Keratinocyte (primary cell): ENCODE results near the gene ANKK1. TPM values are rescaled to one million over a fixed set of nuclear protein-coding genes. Genes with fewer than 3 reads are reported as not detected.

Experiments used
- DNase-seq: peaks from one replicate; pipeline ENCODE4 v3.0.0-alpha.2; 2011; ENCODE audit warnings: low read depth, missing footprints, low spot score
- FAIRE-seq: peaks from 2 replicates; lab custom pipeline; 2011; peaks lifted over from hg19 to GRCh38; lab: Jason Lieb, UNC
- H2AFZ ChIP-seq: 2 replicates; pipeline ENCODE4 v1.6.0; 2012; ENCODE audit warnings: low read length, control low read depth, inconsistent platforms; ENCODE audit not compliant: control insufficient read depth
- H3K27ac ChIP-seq: 2 replicates; pipeline ENCODE4 v1.5.1; 2011; ENCODE audit warnings: low read length; ENCODE audit not compliant: control insufficient read depth, insufficient read depth
- H3K27me3 ChIP-seq: 3 replicates; pipeline ENCODE4 v1.6.0; 2011; ENCODE audit warnings: low read length; ENCODE audit not compliant: control insufficient read depth, insufficient read depth; ENCODE audit errors: extremely low read depth
- H3K36me3 ChIP-seq, 2 experiments: 2 replicates in 1 of 2; 3 replicates in 1 of 2; pipeline ENCODE4 v1.5.1; 2011; ENCODE audit warnings: low read length in 2 of 2, mild to moderate bottlenecking in 1 of 2; ENCODE audit not compliant: control insufficient read depth in 2 of 2, insufficient read depth in 2 of 2; ENCODE audit errors: extremely low read depth in 1 of 2
- H3K4me1 ChIP-seq: 3 replicates; pipeline ENCODE4 v1.5.1; 2011; ENCODE audit warnings: low read length; ENCODE audit not compliant: control insufficient read depth, insufficient read depth; ENCODE audit errors: extremely low read depth
- H3K4me2 ChIP-seq: 3 replicates; pipeline ENCODE4 v1.6.0; 2011; ENCODE audit warnings: low read depth, low read length; ENCODE audit not compliant: control insufficient read depth, insufficient read depth; ENCODE audit errors: extremely low read depth
- H3K4me3 ChIP-seq, 3 experiments: fragments of 200-600 bp in 1 of 3; sonication (generic) in 1 of 3; 2 replicates in 2 of 3; 3 replicates in 1 of 3; pipeline ENCODE4 v1.5.1; 2011 to 2016; ENCODE audit warnings: low read length in 3 of 3, mild to moderate bottlenecking in 3 of 3, control low read depth in 2 of 3, inconsistent platforms in 1 of 3, low read depth in 1 of 3, mixed read lengths in 1 of 3, mixed run types in 1 of 3, moderate library complexity in 1 of 3; ENCODE audit not compliant: control insufficient read depth in 2 of 3, insufficient read depth in 2 of 3; ENCODE audit errors: extremely low read depth in 1 of 3
- H3K79me2 ChIP-seq: 2 replicates; pipeline ENCODE4 v1.6.0; 2012; ENCODE audit warnings: low read length; ENCODE audit not compliant: control insufficient read depth, insufficient read depth
- H3K9ac ChIP-seq: 3 replicates; pipeline ENCODE4 v1.6.0; 2011; ENCODE audit warnings: low read length; ENCODE audit not compliant: control insufficient read depth, insufficient read depth; ENCODE audit errors: extremely low read depth
- H3K9me1 ChIP-seq: 3 replicates; pipeline ENCODE4 v1.6.0; 2011; ENCODE audit warnings: low read length; ENCODE audit not compliant: control insufficient read depth, insufficient read depth; ENCODE audit errors: extremely low read depth
- H3K9me3 ChIP-seq: 2 replicates; pipeline ENCODE4 v1.5.1; 2012; ENCODE audit warnings: low read depth, low read length; ENCODE audit not compliant: control insufficient read depth
- H4K20me1 ChIP-seq: 3 replicates; pipeline ENCODE4 v1.6.0; 2011; ENCODE audit warnings: low read length; ENCODE audit not compliant: control insufficient read depth, insufficient read depth; ENCODE audit errors: extremely low read depth
- CTCF ChIP-seq, 3 experiments: IDR thresholded peaks in 1 of 3; conservative IDR thresholded peaks in 1 of 3; optimal IDR thresholded peaks in 1 of 3; 2 replicates in 2 of 3; 3 replicates in 1 of 3; pipeline versions ENCODE3 to v1.5.1; 2011; ENCODE audit warnings: low read length in 3 of 3, mild to moderate bottlenecking in 3 of 3, moderate library complexity in 2 of 3, control low read depth in 1 of 3, inconsistent platforms in 1 of 3; ENCODE audit not compliant: insufficient read depth in 2 of 3; ENCODE audit errors: extremely low read depth in 1 of 3
- EZH2 ChIP-seq: IDR thresholded peaks from one replicate; pipeline ENCODE4 v1.6.1; 2012; ENCODE audit warnings: inconsistent platforms, mild to moderate bottlenecking, low read length, moderate library complexity
- dilution Hi-C: fragments of 300-500 bp; cut with MboI; formaldehyde crosslinking; loops from one replicate; pipeline ENCODE4 v1.7.0; 2020; ENCODE audit warnings: low sequenced_read_pairs; ENCODE audit not compliant: extremely low pct_ligation_motif_present
- polyA plus RNA-seq, 5 experiments: library from polyadenylated mRNA; depleted of rRNA in 3 of 5; stranded (reverse) in 3 of 5; stranded (forward) in 1 of 5; unstranded in 1 of 5; fragments of >200 nt; gene quantifications; 1 replicate in 1 of 5; 2 replicates in 3 of 5; 3 replicates in 1 of 5; pipeline versions ENCODE4 v1.2.1 to v1.2.3, GENCODE V29; 2011 to 2012; ENCODE audit warnings: missing spikeins in 2 of 5, low read depth in 1 of 5, low replicate concordance in 1 of 5

The ANKK1 gene
- polyA plus RNA-seq, 1 donor (not counting 4 experiments of a cell fraction or from before 2014, with no cell fraction given), result 0.92 TPM

GRCh38 chr11:113373306-113373705 lies 14.3 kb upstream of the ANKK1 start:
- DNase-seq (peak; percentile 45), FAIRE-seq (peak; percentile 96)
- Histone ChIP-seq H3K9me3 (no peaks in the 10 kb centered on the region), H3K9ac (no peak overlapping the region), H3K4me1 (peaks cover 37% of the 10 kb centered on the region), H3K79me2 (no peaks in the 10 kb centered on the region), H4K20me1 (no peaks in the 10 kb centered on the region), H2AFZ (no peak overlapping the region), H3K4me2 (peak overlapping the region; percentile 1), H3K36me3 (peaks cover 0 to 3% of the 10 kb centered on the region in 2 experiments), H3K27ac (peak overlapping the region; percentile 45), H3K27me3 (no peaks in the 10 kb centered on the region), H3K4me3 (no peak overlapping the region), H3K9me1 (no peaks in the 10 kb centered on the region)
- dilution Hi-C loops, result no loop called here
- TF ChIP-seq CTCF (optimal IDR thresholded peaks at IDR 0.05 in 1 of 3, IDR thresholded peaks at IDR 0.05 in 1 of 3, conservative IDR thresholded peaks at IDR 0.05 in 1 of 3; ENCODE audit: extremely low read depth in 1 of 3, insufficient read depth in 2 of 3, low read length in 3 of 3) (no peak), EZH2 (no peak)

- peak overlapping the region; percentile 45 for H3K27ac ChIP-seq
- FAIRE-seq (no peak), DNase-seq (no peak)
- no peaks in the 10 kb centered on the region for H3K36me3 ChIP-seq
- H3K27me3 ChIP-seq, result no peaks in the 10 kb centered on the region
- no peaks in the 10 kb centered on the region for H3K79me2 ChIP-seq
- dilution Hi-C loops, result no loop called here
- TF ChIP-seq EZH2 (no peak), CTCF (optimal IDR thresholded peaks at IDR 0.05 in 1 of 3, IDR thresholded peaks at IDR 0.05 in 1 of 3, conservative IDR thresholded peaks at IDR 0.05 in 1 of 3; ENCODE audit: extremely low read depth in 1 of 3, insufficient read depth in 2 of 3, low read length in 3 of 3) (no peak)
- H3K4me1 ChIP-seq, result peaks cover 44% of the 10 kb centered on the region
- H3K4me2 ChIP-seq, result no peak overlapping the region
- H2AFZ ChIP-seq, result no peak overlapping the region
- H4K20me1 ChIP-seq, result no peaks in the 10 kb centered on the region
- H3K9me1 ChIP-seq, result no peaks in the 10 kb centered on the region
- H3K9me3 ChIP-seq, result no peaks in the 10 kb centered on the region
- no peak overlapping the region for H3K4me3 ChIP-seq
- H3K9ac ChIP-seq, result no peak overlapping the region
These were observed 13.5 kb upstream of the ANKK1 start for GRCh38 chr11:113373981-113374560.
